HG03457 (cell line): ENCODE data around the gene KMT2B.
"Not testable (repeated sequence)": the region's sequence is repeated elsewhere in the genome, so short reads cannot be mapped to it uniquely, and the experiment has no call there.

Experiments used
- ATAC-seq: cut with Tn5 transposase; IDR thresholded peaks from one replicate; pipeline ENCODE4 v1.9.1; 2021; ENCODE audit warnings: moderate number of reproducible peaks; ENCODE audit not compliant: unreplicated experiment

Gene KMT2B

GRCh38 chr19:35756377-35757230 lies 38.8 kb downstream of the KMT2B start, which contains the start of gene HSPB6:
Gene HSPB6, minus strand, starts transcription at chr19:35757029. Its CDS starts 21 bp downstream, at chr19:35757008.
- no peak for ATAC-seq

GRCh38 chr19:35757231-35757748 lies 39.5 kb downstream of the KMT2B start:
- no peak for ATAC-seq

GRCh38 chr19:35757749-35758608 lies 40.2 kb downstream of the KMT2B start, which contains the start of gene PROSER3:
Gene PROSER3, plus strand, starts transcription at chr19:35758176. Its CDS starts 40 bp downstream, at chr19:35758216.
- peak; percentile 79 for ATAC-seq

- ATAC-seq: no peak
Measured at GRCh38 chr19:35759697-35760096, 41.9 kb downstream of the KMT2B start.

GRCh38 chr19:35760711-35761349 lies 43.0 kb downstream of the KMT2B start:
- ATAC-seq: no peak

GRCh38 chr19:35764432-35765315 lies 46.9 kb downstream of the KMT2B start:
- no peak for ATAC-seq

GRCh38 chr19:35766571-35767104 lies 48.8 kb downstream of the KMT2B start:
- ATAC-seq: no peak

- ATAC-seq: no peak
Measured at GRCh38 chr19:35767288-35768081, 49.7 kb downstream of the KMT2B start.

- no peak for ATAC-seq
Measured at GRCh38 chr19:35768082-35768421, 50.2 kb downstream of the KMT2B start.

- not testable (repeated sequence) for ATAC-seq
Measured at GRCh38 chr19:35772362-35772761, 54.6 kb downstream of the KMT2B start.

GRCh38 chr19:35773020-35773806 lies 55.4 kb downstream of the KMT2B start:
- no peak for ATAC-seq

- no peak for ATAC-seq
Measured at GRCh38 chr19:35774274-35775045, 56.7 kb downstream of the KMT2B start.

GRCh38 chr19:35775046-35775297 lies 57.2 kb downstream of the KMT2B start:
- no peak for ATAC-seq

GRCh38 chr19:35775298-35776101 lies 57.7 kb downstream of the KMT2B start, which contains the start of gene ARHGAP33:
Gene ARHGAP33, plus strand, starts transcription at chr19:35775564. Its CDS starts 95 bp downstream, at chr19:35775659.
- ATAC-seq: peak; percentile 82

GRCh38 chr19:35776102-35776788 lies 58.4 kb downstream of the KMT2B start:
- no peak for ATAC-seq
